Heart left ventricle (tissue), 16 donors: Measurements from ENCODE around the gene MYO10. TPM values are rescaled to one million over a fixed set of nuclear protein-coding genes. Genes with fewer than 3 reads are reported as not detected.

Source experiments
- ATAC-seq, 4 donors: fragments of 200-7000 bp; cut with Tn5 transposase; one replicate each; pipeline ENCODE4 v1.9.1; 2020 to 2022; ENCODE audit warnings: moderate library complexity in 4 of 4, mild to moderate bottlenecking in 3 of 4, moderate number of reproducible peaks in 1 of 4
- DNase-seq, 5 donors: peaks; one replicate each; pipeline ENCODE4 v3.0.0-alpha.2; 2020
- H3K27ac ChIP-seq, 12 donors: fragments of 200-600 bp; sonication (generic) in 4 of 12; one replicate each; pipeline versions ENCODE4 v1.5.0 to v1.8.0; 2016 to 2022; ENCODE audit warnings: mild to moderate bottlenecking in 2 of 12
- H3K27me3 ChIP-seq, 9 donors: fragments of 200-600 bp; sonication (generic) in 2 of 9; one replicate each; pipeline versions ENCODE4 v1.5.1 to v1.8.0; 2016 to 2022; ENCODE audit warnings: mild to moderate bottlenecking in 3 of 9
- H3K36me3 ChIP-seq, 9 donors: fragments of 200-600 bp; sonication (generic) in 2 of 9; one replicate each; pipeline versions ENCODE4 v1.5.0 to v1.8.0; 2018 to 2022; ENCODE audit warnings: mild to moderate bottlenecking in 2 of 9
- H3K4me1 ChIP-seq, 12 donors: fragments of 200-600 bp; sonication (generic) in 4 of 12; one replicate each; pipeline versions ENCODE4 v1.5.0 to v1.8.0; 2016 to 2022; ENCODE audit warnings: mild to moderate bottlenecking in 3 of 12
- H3K4me3 ChIP-seq, 12 donors: fragments of 200-600 bp; sonication (generic) in 4 of 12; one replicate each; pipeline versions ENCODE4 v1.5.0 to v1.8.0; 2017 to 2022; ENCODE audit warnings: mild to moderate bottlenecking in 9 of 12, moderate library complexity in 4 of 12
- H3K9me3 ChIP-seq, 12 donors: fragments of 200-600 bp; sonication (generic) in 4 of 12; one replicate each; pipeline versions ENCODE4 v1.5.0 to v1.8.0; 2016 to 2022; ENCODE audit warnings: mild to moderate bottlenecking in 1 of 12
- CTCF ChIP-seq, 12 donors: fragments of 200-600 bp; sonication (generic) in 4 of 12; IDR thresholded peaks; one replicate each; pipeline versions ENCODE4 v1.5.0 to v1.8.0; 2018 to 2022; ENCODE audit warnings: antibody characterized with exemption in 12 of 12, mild to moderate bottlenecking in 5 of 12
- POLR2A ChIP-seq, 2 donors: fragments of 450-650 bp; IDR thresholded peaks; one replicate each; pipeline ENCODE4 v1.6.1; 2017; ENCODE audit warnings: antibody characterized with exemption in 2 of 2, mild to moderate bottlenecking in 2 of 2, moderate library complexity in 2 of 2
- WGBS, 4 donors: extraction: QIAGEN DNeasy Blood & Tissue Kit in 2 of 4; methylation state at CpG; one replicate each; pipeline versions ENCODE4 v1.1.5 to v1.1.7; 2013 to 2018; 5-methylcytosine and 5-hydroxymethylcytosine counted together
- intact Hi-C, 10 donors: fragments of 100-400 bp; cut with DNase I; formaldehyde crosslinking; loops; one replicate each; pipeline versions ENCODE4 v1.11.1 to v1.14.2; 2022
- polyA plus RNA-seq, 2 donors: library from polyadenylated mRNA; stranded (reverse); fragments of 200-250 nt; gene quantifications; one replicate each; pipeline ENCODE4 v1.2.3, GENCODE V29; 2013
- total RNA-seq, 9 donors: library from RNA; depleted of rRNA in 2 of 9; stranded (reverse); fragments of >200 nt in 2 of 9; fragmentation: NEBNext Ultra II Directional in 3 of 9; extraction: Animal tissue kit (Norgen Biotek cat#: 25700) in 3 of 9; gene quantifications; one replicate each; pipeline versions ENCODE4 v1.1.0 to v1.2.4, GENCODE V29; 2016 to 2023
- donor health status: ischemic (EF 13 %, LVEDD 7.1; RV severe dilation, severe dysfunction).
- donor health status: healthy with polysubstance abuse.
- donor health status: DM: no; HTN: yes; CAD: no.
- donor health status: DM: no; HTN: no; CAD: no.
- donor health status: ischemic (EF 25% LVEDD 6.9; RV normal size, moderate dysfunction).
- donor health status: ischemic (EF 25% LVEDD 5.7; RV mildly dilated, moderate dysfunction).
- donor health status: healthy.
- donor health status: DM: yes; HTN: yes; CAD: no.
- donor health status: ischemic (EF 35%, LVEDD 5.7; RV mildly dilated, moderate dysfunction).
- donor health status: nonischemic (EF 11% LVEDD 7.7; RV severe dilation, severe dysfunction).
- donor health status: DM: yes; HTN: yes; CAD: no.
- donor health status: PGD.
- donor health status: ischemic (EF 29% LVEDD 5.4; RV normal size, mild dysfunction).
- donor health status: nonischemic (EF 23%, LVEDD 6.1; RV moderate dilation, normal function).

MYO10 gene
- total and polyA plus RNA-seq, 11 donors: 2.0 to 17.3 (median 3.8) TPM

GRCh38 chr5:16891033-16891432 lies 45.1 kb downstream of the MYO10 start:
- intact Hi-C loops: no loop called here
- H3K27me3 ChIP-seq: no peaks in the 10 kb centered on the region
- H3K9me3 ChIP-seq: no peaks in the 10 kb centered on the region
- TF ChIP-seq CTCF (IDR thresholded peaks at IDR 0.05) (no peak), POLR2A (IDR thresholded peaks at IDR 0.05) (no peak)
- 75 to 82% (median 80%) methylated on average over 8 of the region's 8 CpGs for WGBS, 4 donors
- ATAC-seq (no peak), DNase-seq (no peak)
- no peaks in the 10 kb centered on the region for H3K36me3 ChIP-seq
- no peak overlapping the region for H3K4me3 ChIP-seq
- no peak overlapping the region for H3K27ac ChIP-seq
- H3K4me1 ChIP-seq: peaks cover 0 to 29% (median 7%) of the 10 kb centered on the region in 12 donors

GRCh38 chr5:16889972-16890519 lies 46.0 kb downstream of the MYO10 start:
- TF ChIP-seq CTCF (IDR thresholded peaks at IDR 0.05): no peak
- no peak for TF ChIP-seq POLR2A (IDR thresholded peaks at IDR 0.05)
- no peak overlapping the region for H3K27ac ChIP-seq
- H3K4me1 ChIP-seq: peaks cover 0 to 27% (median 7%) of the 10 kb centered on the region in 12 donors
- no peaks in the 10 kb centered on the region for H3K9me3 ChIP-seq
- H3K4me3 ChIP-seq: no peak overlapping the region
- DNase-seq: no peak
- WGBS, 4 donors: 45 to 55% (median 49%) methylated on average over 5 of the region's 5 CpGs
- no peaks in the 10 kb centered on the region for H3K27me3 ChIP-seq
- intact Hi-C loops: no loop called here
- no peaks in the 10 kb centered on the region for H3K36me3 ChIP-seq
- no peak for ATAC-seq

GRCh38 chr5:16889203-16889971 lies 46.7 kb downstream of the MYO10 start:
- ATAC-seq (no peak), DNase-seq (no peak)
- H3K4me1 ChIP-seq: peaks cover 0 to 30% (median 6%) of the 10 kb centered on the region in 12 donors
- H3K4me3 ChIP-seq: no peak overlapping the region
- H3K27ac ChIP-seq: no peak overlapping the region
- TF ChIP-seq CTCF (IDR thresholded peaks at IDR 0.05): no peak
- TF ChIP-seq POLR2A (IDR thresholded peaks at IDR 0.05): no peak
- H3K9me3 ChIP-seq: no peaks in the 10 kb centered on the region
- no peaks in the 10 kb centered on the region for H3K27me3 ChIP-seq
- intact Hi-C loops: no loop called here
- WGBS, 4 donors: 76 to 84% (median 78%) methylated on average over 8 of the region's 8 CpGs
- no peaks in the 10 kb centered on the region for H3K36me3 ChIP-seq

- peaks cover 0 to 30% (median 6%) of the 10 kb centered on the region in 12 donors for H3K4me1 ChIP-seq
- intact Hi-C loops: no loop called here
- DNase-seq (no peak), ATAC-seq (no peak)
- H3K36me3 ChIP-seq: no peaks in the 10 kb centered on the region
- no peak overlapping the region for H3K27ac ChIP-seq
- TF ChIP-seq POLR2A (IDR thresholded peaks at IDR 0.05) (no peak), CTCF (IDR thresholded peaks at IDR 0.05) (no peak)
- no peak overlapping the region for H3K4me3 ChIP-seq
- WGBS, 4 donors: 65 to 78% (median 75%) methylated on average over 3 of the region's 3 CpGs
- no peaks in the 10 kb centered on the region for H3K9me3 ChIP-seq
- H3K27me3 ChIP-seq: no peaks in the 10 kb centered on the region
Measured at GRCh38 chr5:16888694-16889124, 47.4 kb downstream of the MYO10 start.
